DMS53 treated with DMSO at 0.1 percent for 48 hours (cell line): Measurements from ENCODE around the gene S100A11.
"Not testable (repeated sequence)": the region's sequence is repeated elsewhere in the genome, so short reads cannot be mapped to it uniquely, and the experiment has no call there.

Experiments used
- DNase-seq: peaks from one replicate; lab custom pipeline; 2025; ENCODE audit not compliant: unreplicated experiment; lab: John Stamatoyannopoulos, UW

S100A11 gene

DNA sequence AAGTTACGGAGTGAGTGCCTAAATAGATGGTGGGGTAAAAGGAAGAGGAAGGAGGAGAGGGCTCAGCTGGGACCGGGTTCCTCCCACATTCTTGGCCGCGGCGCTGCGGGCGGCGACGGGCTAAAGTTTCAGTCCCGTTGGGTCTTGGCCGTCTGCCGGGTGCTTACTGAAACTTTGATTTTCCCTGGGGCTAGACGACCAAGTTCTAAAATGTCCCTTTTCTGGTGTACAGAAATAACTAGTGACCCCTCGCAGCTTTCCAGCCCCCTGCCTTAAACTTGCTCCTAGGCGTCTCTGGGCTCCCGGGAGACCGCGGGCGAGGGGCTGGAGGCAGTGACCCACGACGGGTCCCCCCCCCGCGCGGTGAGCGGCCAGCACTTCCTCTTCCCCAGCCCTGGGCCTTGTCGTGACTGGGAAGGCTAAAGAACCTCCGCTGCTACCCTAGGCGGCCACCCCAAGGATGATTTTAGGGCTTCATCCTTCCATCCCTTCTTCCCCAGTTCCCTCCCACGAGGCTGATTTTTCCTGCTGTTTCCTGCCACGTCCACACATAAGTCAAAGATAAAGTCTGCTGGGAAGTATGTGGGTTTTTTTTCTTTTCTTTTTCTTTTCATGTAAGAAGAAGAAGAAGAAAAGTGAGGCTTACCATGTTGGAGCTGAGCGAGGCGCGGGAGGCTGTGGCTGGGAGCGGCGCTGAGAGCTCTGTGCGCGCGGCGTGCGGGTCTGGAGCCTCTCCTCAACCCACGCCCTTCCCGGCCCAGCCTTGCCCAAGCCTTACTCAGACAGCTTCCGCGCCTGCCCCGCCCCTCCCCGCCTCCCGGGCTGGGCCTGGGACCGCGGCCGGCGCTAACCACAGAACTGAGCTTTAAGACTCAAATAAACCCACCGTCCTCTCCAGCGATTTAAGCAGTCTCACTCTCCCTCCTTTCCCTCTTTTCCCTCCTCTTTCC is at the start of gene S100A11:
Gene S100A11 (minus strand): TSS at position 738 of the 950 bp plus-strand sequence. CDS start 89 bp downstream, at position 649.
- DNase-seq = peak; percentile 58

DNA sequence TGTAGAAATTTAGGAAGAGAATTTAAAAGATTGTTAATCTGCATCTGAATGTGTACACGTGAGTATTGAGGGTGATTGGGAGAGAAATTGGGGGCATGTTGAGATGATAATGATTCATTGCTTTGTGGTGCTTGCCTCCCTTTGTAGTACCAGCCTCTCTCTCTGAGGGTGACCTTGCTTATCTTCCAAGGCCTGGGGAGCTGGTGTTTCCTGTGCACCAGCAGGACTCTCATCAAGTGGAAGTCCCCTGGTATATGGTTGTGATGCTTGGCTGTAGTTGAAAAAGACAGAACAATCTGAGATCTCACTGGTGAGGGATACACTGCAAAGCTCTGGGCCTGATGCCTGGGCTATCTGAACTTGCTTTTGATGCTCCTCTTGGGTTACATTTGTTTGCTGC is 48.0 kb upstream of the S100A11 start:
- DNase-seq = no peak

DNA sequence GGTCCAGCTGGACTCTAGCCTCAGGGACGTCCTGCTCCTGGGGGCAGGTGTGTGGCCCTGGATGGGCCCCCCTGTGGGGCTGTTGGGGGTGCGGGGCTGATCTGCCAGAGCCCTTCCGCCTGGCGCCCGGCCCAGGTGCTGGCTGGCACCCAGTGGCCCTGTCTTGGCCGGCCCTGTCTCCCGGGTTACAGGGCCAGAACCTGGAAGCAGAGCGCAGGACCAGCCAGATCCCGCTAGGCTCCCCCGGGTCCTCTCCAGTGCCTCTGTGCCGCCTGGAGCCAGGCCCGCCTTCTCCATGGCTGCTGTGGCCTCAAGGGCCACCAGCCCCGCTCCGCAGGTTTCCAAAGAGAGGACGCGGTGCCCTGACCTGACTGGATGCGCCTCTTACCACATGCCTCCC is 44.2 kb upstream of the S100A11 start:
- not testable (repeated sequence) for DNase-seq

- not testable (repeated sequence) for DNase-seq
Observed at GRCh38 chr1:152080494-152080893, 43.7 kb upstream of the S100A11 start.

GRCh38 chr1:152078831-152079441 is 42.1 kb upstream of the S100A11 start:
- no peak for DNase-seq

DNA sequence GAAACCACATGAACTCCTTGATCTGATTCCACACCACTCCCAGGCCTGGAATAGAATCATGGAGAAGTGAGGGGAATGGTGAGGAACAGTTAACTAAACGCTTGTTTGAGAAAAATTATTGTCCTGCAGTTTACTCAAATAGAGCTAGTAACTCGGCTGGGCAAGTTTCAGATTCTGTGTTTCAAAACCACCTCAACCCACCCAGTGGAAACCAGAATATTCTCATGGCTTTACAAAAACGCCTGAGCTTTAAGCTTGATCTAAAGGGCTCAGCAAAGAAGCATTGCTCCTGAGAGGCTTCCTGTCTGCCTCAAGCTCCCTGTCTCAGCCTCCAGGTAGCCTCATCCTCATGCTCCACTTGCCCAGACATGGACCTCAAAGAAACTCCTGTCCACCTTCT is 35.5 kb upstream of the S100A11 start:
- DNase-seq = no peak

DNA sequence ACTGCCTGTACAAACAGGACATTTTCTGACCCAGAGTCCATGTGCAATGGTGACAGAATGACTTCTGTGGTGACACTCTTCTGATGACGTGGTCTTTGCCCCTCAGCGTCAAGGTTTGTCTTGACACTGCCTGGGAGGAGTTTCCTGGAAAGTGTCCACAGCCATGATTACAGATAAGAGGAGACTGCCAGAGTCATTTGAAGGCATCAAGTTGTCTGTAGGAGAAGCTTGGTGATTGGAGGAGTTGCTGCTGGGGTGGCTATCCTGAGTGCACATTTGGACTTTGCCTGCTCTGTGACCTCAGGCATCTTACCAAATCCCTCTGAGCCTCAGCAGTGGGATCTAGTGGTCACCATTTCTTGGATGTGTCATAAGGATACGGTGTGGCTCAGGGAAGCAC is 34.3 kb upstream of the S100A11 start:
- DNase-seq = no peak

DNA sequence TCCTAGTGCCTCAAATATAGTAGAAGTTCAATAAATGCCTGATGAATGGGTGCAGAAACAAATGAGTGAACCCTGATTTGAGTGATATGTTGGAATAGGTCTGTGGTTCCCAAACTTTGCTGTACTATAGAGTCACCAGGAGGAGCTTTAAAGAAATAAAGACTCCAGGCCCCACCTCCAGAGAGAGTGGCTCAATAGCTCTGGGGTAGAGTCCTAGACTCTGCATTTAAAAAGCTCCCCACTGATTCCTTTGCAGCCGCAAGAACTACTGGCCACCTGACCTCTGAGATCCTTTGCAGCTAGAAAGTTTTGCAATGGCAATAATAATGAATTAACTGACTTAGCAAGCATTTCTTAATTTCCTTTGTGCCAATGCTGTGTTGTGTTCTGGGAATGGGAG is 31.1 kb upstream of the S100A11 start:
- DNase-seq = no peak

DNA sequence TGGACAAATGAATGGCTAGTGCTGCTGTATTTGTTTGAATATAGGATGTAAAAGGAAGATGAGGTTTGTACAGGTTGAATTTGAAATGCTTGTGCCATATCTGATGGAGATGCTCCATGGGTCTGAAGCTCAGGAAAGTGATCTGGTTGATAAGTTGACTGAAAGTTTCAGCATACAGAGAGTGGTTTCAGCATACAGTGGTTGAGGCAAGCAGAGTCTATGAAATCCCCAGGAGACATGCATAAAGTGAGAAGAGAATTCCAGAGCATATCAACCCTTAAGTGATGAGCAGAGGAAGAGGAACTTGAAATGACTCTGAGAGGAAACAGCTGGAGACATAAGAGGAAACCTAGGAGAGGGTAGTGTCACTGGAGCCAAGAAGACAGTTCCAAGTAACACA is 30.3 kb upstream of the S100A11 start:
- no peak for DNase-seq

- no peak for DNase-seq
Observed at GRCh38 chr1:152061952-152062351, 25.1 kb upstream of the S100A11 start.

- peak; percentile 55 for DNase-seq
Observed at GRCh38 chr1:152053375-152053774, 16.6 kb upstream of the S100A11 start.

- DNase-seq = peak; percentile 83
Observed at GRCh38 chr1:152052606-152053005, 15.8 kb upstream of the S100A11 start.

- DNase-seq = no peak
Observed at GRCh38 chr1:152050886-152051675, 14.3 kb upstream of the S100A11 start.

GRCh38 chr1:152049291-152050083 is 12.7 kb upstream of the S100A11 start:
- DNase-seq = no peak

DNA sequence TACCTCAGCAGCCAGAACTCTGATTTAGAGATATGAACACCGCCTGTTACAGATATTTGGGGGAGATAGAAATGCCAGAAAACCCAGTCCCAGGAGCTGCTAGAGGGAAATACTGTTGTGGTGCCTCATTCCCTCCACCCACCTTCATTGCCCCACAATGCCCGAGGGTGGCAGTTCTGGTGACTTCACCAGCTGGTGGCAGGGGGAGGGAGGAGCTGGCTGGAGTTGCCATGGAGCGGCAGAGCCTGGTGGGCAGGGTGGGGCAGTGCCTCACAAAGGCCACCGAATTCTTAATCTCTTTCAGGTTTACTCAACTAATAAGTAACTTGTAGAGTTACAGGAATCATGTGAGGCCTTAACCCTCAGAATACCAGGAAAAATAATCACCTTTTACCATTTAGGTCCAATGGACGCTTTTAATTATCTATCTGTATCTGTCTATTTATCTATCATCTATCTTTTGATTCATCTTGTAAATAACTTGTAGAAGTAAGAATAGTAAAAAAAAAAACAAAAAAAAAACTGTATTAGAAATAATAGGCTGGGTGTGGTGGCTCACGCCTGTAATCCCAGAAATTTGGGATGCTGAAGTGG is 11.7 kb upstream of the S100A11 start:
- DNase-seq = no peak

DNA sequence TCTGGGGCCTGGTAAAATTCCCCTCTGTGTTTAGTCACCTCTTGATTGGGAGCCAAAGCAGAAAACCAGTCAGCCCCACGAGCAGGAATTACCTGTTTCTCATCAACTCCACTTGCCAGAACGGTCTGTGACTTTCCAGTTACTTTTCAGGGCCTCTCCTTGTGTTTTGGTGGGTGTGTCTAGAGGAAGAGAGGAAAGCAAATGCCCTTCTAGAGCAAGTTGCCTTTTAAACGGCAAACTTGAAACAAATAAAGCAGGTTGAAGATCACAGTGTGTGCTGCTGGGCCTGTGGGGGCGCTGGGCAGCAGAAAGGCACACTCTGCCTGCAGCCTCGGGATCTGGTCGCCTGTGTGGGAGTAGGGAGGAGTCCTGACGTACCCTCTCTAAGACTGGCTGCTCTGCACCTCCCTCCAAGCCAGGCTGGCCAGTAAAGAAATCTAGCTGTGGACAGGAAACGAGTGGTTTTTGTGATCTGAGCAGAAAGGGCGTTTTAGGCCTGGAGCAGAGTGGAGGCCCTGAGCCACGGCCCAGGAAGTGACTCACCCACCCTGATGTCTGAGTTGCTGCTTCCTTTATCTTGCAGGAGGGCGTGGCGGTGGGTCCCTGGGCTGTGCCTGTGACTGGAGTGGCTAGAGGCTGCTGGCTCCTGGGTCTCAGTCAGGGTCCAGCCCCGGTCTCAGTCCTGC is 11.1 kb upstream of the S100A11 start:
- peak; percentile 97 for DNase-seq

DNA sequence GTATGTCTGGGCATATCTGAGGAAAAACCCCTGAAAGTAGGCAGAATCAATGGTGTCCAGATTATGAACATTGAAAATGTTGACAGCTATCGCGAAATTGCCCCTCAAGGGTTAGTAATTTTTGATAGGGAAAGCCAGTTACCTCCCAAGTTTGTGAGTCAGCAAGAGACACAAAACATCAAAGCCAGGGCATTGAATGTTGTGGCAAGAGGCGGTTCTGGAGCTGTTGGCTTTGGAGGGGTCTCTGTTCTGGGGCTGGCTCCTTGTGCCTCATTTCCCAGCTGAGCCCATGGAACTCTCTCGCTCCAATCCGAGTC is 10.6 kb upstream of the S100A11 start:
- DNase-seq = no peak

GRCh38 chr1:152044386-152044785 is 7.6 kb upstream of the S100A11 start:
- DNase-seq = no peak

DNA sequence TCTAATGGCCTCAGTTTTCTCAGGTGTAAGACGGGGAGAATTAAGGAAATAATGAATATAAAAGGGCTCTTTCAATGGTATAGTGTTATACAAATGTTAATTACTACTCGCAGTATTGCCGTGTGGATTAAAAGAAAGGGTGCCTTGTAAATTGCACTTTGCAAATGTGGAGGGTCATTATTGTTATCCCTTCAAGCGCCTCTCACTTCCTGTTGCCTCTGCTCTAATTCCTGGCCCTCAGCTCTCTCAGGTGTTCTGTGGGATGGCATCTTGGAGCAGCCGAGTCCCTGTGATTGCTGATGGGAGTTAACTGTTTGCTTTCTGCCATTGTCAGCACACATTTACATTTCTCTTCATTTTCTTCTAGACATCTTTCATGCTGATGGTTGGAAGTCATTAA is 7.1 kb upstream of the S100A11 start:
- no peak for DNase-seq

GRCh38 chr1:152042030-152042429 is 5.2 kb upstream of the S100A11 start:
- DNase-seq = no peak
